HCT116 (cell line): ENCODE results near the gene PNPLA5. TPM values are rescaled to one million over a fixed set of nuclear protein-coding genes. Genes with fewer than 3 reads are reported as not detected.
A peak's percentile ranks its signal among the peaks of the same experiment; 100 is the strongest.

Experiments
- ATAC-seq: fragments of 200-7000 bp; cut with Tn5 transposase; 2 replicates; pipeline ENCODE4 v1.9.1; 2020; ENCODE audit warnings: mild to moderate bottlenecking, moderate library complexity
- BruUV-seq: library from RNA; stranded (reverse); fragments of 400-500 nt; replicated peaks from 2 replicates; lab custom pipeline; 2021; lab: Mats Ljungman, UMichigan
- CTCF ChIA-PET: fragments of 300-600 bp; sonication (Branson Sonifier 250); formaldehyde crosslinking; loops from one replicate; lab custom pipeline; 2021; ENCODE audit warnings: antibody characterized with exemption; lab: Charles Lee
- POLR2A ChIA-PET: fragments of 300-600, 350-600 bp; sonication (Branson Sonifier 250); formaldehyde crosslinking; loops from one replicate; lab custom pipeline; 2021; ENCODE audit warnings: antibody characterized with exemption; lab: Charles Lee
- RAD21 ChIA-PET, 2 experiments: fragments of 300-600 bp; sonication (Branson Sonifier 250); formaldehyde crosslinking; loops; one replicate each; lab custom pipeline; 2023; ENCODE audit warnings: low total read pairs in 2 of 2; ENCODE audit not compliant: uncharacterized antibody in 2 of 2, unreplicated experiment in 2 of 2, low non-redundant PET in 1 of 2; lab: Charles Lee
- DNase-seq: peaks from one replicate; pipeline ENCODE4 v3.0.0-alpha.2; 2010; ENCODE audit warnings: low read depth, low spot score
- H2AFZ ChIP-seq: fragments of 200-600 bp; shearing (Covaris generic), sonication (generic); 2 replicates; pipeline ENCODE4 v1.6.1; 2017; ENCODE audit warnings: low read depth, mixed run types, mixed read lengths, antibody characterized with exemption, low read length; ENCODE audit not compliant: poor library complexity, severe bottlenecking
- H3K27ac ChIP-seq: 2 replicates; pipeline ENCODE4 v1.5.1; 2012; ENCODE audit warnings: low read depth, low read length
- H3K27me3 ChIP-seq: fragments of 200-600 bp; sonication (generic); 2 replicates; pipeline ENCODE4 v1.6.1; 2016; ENCODE audit warnings: mixed run types, low read length, mixed read lengths; ENCODE audit not compliant: insufficient read depth
- H3K36me3 ChIP-seq, 2 experiments: fragments of 200-500 bp in 1 of 2; fragments of 200-600 bp in 1 of 2; sonication (Bioruptor generic) in 1 of 2; sonication (generic) in 1 of 2; 2 replicates each; pipeline versions ENCODE4 v1.5.1 to v1.6.1; 2014 to 2016; ENCODE audit warnings: low read length in 2 of 2, inconsistent platforms in 1 of 2, mixed read lengths in 1 of 2, mixed run types in 1 of 2; ENCODE audit not compliant: insufficient read depth in 2 of 2, control insufficient read depth in 1 of 2
- H3K4me1 ChIP-seq, 2 experiments: fragments of 200-600 bp in 1 of 2; sonication (generic) in 1 of 2; 2 replicates each; pipeline versions ENCODE4 v1.5.1 to v1.6.1; 2012 to 2017; ENCODE audit warnings: low read length in 2 of 2, inconsistent platforms in 1 of 2, mild to moderate bottlenecking in 1 of 2, mixed read lengths in 1 of 2, mixed run types in 1 of 2, moderate library complexity in 1 of 2; ENCODE audit not compliant: insufficient read depth in 2 of 2, control insufficient read depth in 1 of 2
- H3K4me2 ChIP-seq: fragments of 200-600 bp; sonication (generic); 2 replicates; pipeline ENCODE4 v1.6.1; 2017; ENCODE audit warnings: mixed run types, low read length, mixed read lengths
- H3K4me3 ChIP-seq, 2 experiments: fragments of 200-600 bp in 1 of 2; sonication (generic) in 1 of 2; replicated peaks in 1 of 2; 2 replicates each; pipeline ENCODE4 v1.5.1; 2011 to 2016; ENCODE audit warnings: low read length in 2 of 2, control low read depth in 1 of 2, low read depth in 1 of 2, mild to moderate bottlenecking in 1 of 2, mixed read lengths in 1 of 2, mixed run types in 1 of 2
- H3K79me2 ChIP-seq: fragments of 200-600 bp; sonication (generic); 2 replicates; pipeline ENCODE4 v1.6.1; 2017; ENCODE audit warnings: mild to moderate bottlenecking, mixed run types, low read length, moderate library complexity, mixed read lengths; ENCODE audit not compliant: insufficient read depth
- H3K9ac ChIP-seq: fragments of 200-600 bp; sonication (generic); 2 replicates; pipeline ENCODE4 v1.6.1; 2016; ENCODE audit warnings: low read length, mixed read lengths
- H3K9me2 ChIP-seq: fragments of 200-600 bp; sonication (generic), shearing (Covaris generic); 2 replicates; pipeline ENCODE4 v1.6.1; 2017; ENCODE audit warnings: mixed run types, mild to moderate bottlenecking, moderate library complexity; ENCODE audit not compliant: insufficient read depth
- H3K9me3 ChIP-seq, 2 experiments: fragments of 200-500 bp in 1 of 2; fragments of 200-600 bp in 1 of 2; sonication (Bioruptor generic) in 1 of 2; sonication (generic) in 1 of 2; 2 replicates each; pipeline ENCODE4 v1.6.1; 2014 to 2017; ENCODE audit warnings: low read length in 2 of 2, mixed read lengths in 2 of 2, inconsistent platforms in 1 of 2, low read depth in 1 of 2, mild to moderate bottlenecking in 1 of 2, mixed run types in 1 of 2, moderate library complexity in 1 of 2; ENCODE audit not compliant: control insufficient read depth in 1 of 2, insufficient read depth in 1 of 2
- H4K20me1 ChIP-seq: fragments of 200-600 bp; sonication (generic), shearing (Covaris generic); 2 replicates; pipeline ENCODE4 v1.6.1; 2017; ENCODE audit warnings: mixed run types, mild to moderate bottlenecking, moderate library complexity; ENCODE audit not compliant: insufficient read depth
- CTCF ChIP-seq, 3 experiments: fragments of 200-600 bp in 1 of 3; sonication (generic) in 1 of 3; IDR thresholded peaks in 2 of 3; conservative IDR thresholded peaks in 1 of 3; 2 replicates each; pipeline ENCODE4 v1.5.1; 2012 to 2017; ENCODE audit warnings: low read depth in 2 of 3, low read length in 2 of 3, antibody characterized with exemption in 1 of 3, borderline replicate concordance in 1 of 3, control low read depth in 1 of 3, mild to moderate bottlenecking in 1 of 3, mixed read lengths in 1 of 3, mixed run types in 1 of 3, moderate library complexity in 1 of 3; ENCODE audit not compliant: insufficient read depth in 1 of 3
- EZH2phosphoT487 ChIP-seq: fragments of 200-600 bp; IDR thresholded peaks from 2 replicates; pipeline ENCODE4 v1.6.1; 2018; ENCODE audit warnings: antibody characterized with exemption, borderline replicate concordance
- FOSL1 ChIP-seq: IDR thresholded peaks from 2 replicates; pipeline ENCODE4 v1.6.1; 2012; ENCODE audit warnings: low read depth
- JUND ChIP-seq: IDR thresholded peaks from 2 replicates; pipeline ENCODE4 v1.6.1; 2012
- POLR2AphosphoS5 ChIP-seq: IDR thresholded peaks from 2 replicates; pipeline ENCODE4 v1.6.1; 2011; ENCODE audit warnings: mild to moderate bottlenecking, low read depth, low read length, moderate library complexity
- SP1 ChIP-seq: IDR thresholded peaks from 2 replicates; pipeline ENCODE4 v1.6.1; 2012; ENCODE audit warnings: low read depth
- ZBTB33 ChIP-seq: IDR thresholded peaks from 2 replicates; pipeline ENCODE4 v1.6.1; 2011; ENCODE audit warnings: mild to moderate bottlenecking, low read length, moderate library complexity; ENCODE audit not compliant: insufficient replicate concordance; ENCODE audit errors: extremely low read depth
- intact Hi-C: fragments of 100-400 bp; cut with micrococcal nuclease; formaldehyde crosslinking; loops from 2 replicates; pipeline ENCODE4 v1.10.0; 2022
- total RNA-seq: library from RNA; stranded (reverse); gene quantifications from one replicate; pipeline ENCODE4 v1.2.1, GENCODE V29; 2021; ENCODE audit not compliant: unreplicated experiment
- TF ChIP-seq, protein P1 (sequence below): IDR thresholded peaks from 2 replicates; pipeline ENCODE4 v1.6.1; 2012

Gene PNPLA5
- total RNA-seq, 1 experiment from 2014 or later, result 2.9 TPM

- Histone ChIP-seq H3K36me3 (no peaks in the 10 kb centered on the region), H3K9me2 (no peaks in the 10 kb centered on the region), H3K4me1 (peaks cover 40 to 46% of the 10 kb centered on the region in 2 experiments), H4K20me1 (no peaks in the 10 kb centered on the region), H3K4me3 (peak overlapping the region in 1 of 2 experiments; percentile 37; a peak in 1 of 4 replicates), H3K9ac (no peak overlapping the region), H2AFZ (no peak overlapping the region), H3K27ac (no peak overlapping the region), H3K79me2 (no peaks in the 10 kb centered on the region), H3K9me3 (no peaks in the 10 kb centered on the region), H3K4me2 (peak overlapping the region; percentile 76), H3K27me3 (no peaks in the 10 kb centered on the region)
- TF ChIP-seq CTCF (IDR thresholded peaks at IDR 0.05 in 2 of 3, conservative IDR thresholded peaks at IDR 0.05 in 1 of 3; ENCODE audit: borderline replicate concordance in 1 of 3, insufficient read depth in 1 of 3, low read depth in 2 of 3, low read length in 2 of 3) (peak in 2 of 3 experiments; percentile 10 to 43; a peak in 2 of 6 replicates), POLR2AphosphoS5 (no peak), EZH2phosphoT487 (no peak)
- TF ChIP-seq, protein P1, sequence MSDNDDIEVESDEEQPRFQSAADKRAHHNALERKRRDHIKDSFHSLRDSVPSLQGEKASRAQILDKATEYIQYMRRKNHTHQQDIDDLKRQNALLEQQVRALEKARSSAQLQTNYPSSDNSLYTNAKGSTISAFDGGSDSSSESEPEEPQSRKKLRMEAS, result no peak
- intact Hi-C loops, result no loop called here
- ChIA-PET RAD21 (no interaction called here), POLR2A (interaction anchor here (1.1 kb wide), 1 partner anchor 30 kb away, joined by 3 read pairs; no protein-coding TSS in a partner anchor), CTCF (interaction anchor here (1.0 to 1.7 kb wide), 3 partner anchors 19 to 39 kb away, joined by 4 to 8 read pairs (median 5); no protein-coding TSS in a partner anchor)
- no TSS peak for BruUV-seq
- ATAC-seq, result no peak
- DNase-seq, result no peak
Measured at GRCh38 chr22:43922123-43922522, 30.3 kb upstream of the PNPLA5 start.

- H3K27me3 ChIP-seq, result no peaks in the 10 kb centered on the region
- no TSS peak for BruUV-seq
- H2AFZ ChIP-seq, result no peak overlapping the region
- peak overlapping the region in 1 of 2 experiments; percentile 37; a peak in 2 of 4 replicates for H3K4me3 ChIP-seq
- DNase-seq, result peak; percentile 52
- no peaks in the 10 kb centered on the region for H3K36me3 ChIP-seq
- TF ChIP-seq FOSL1 (peak; percentile 60), ZBTB33 (no peak), JUND (peak; percentile 65), SP1 (peak; percentile 26; the same call in 1 of the 2 replicates), CTCF (IDR thresholded peaks at IDR 0.05 in 2 of 3, conservative IDR thresholded peaks at IDR 0.05 in 1 of 3; ENCODE audit: borderline replicate concordance in 1 of 3, insufficient read depth in 1 of 3, low read depth in 2 of 3, low read length in 2 of 3) (no peak)
- H3K4me1 ChIP-seq, result peaks cover 40 to 46% of the 10 kb centered on the region in 2 experiments
- H4K20me1 ChIP-seq, result no peaks in the 10 kb centered on the region
- no peak overlapping the region; the same call in 1 of the 2 replicates for H3K27ac ChIP-seq
- no peaks in the 10 kb centered on the region for H3K9me2 ChIP-seq
- H3K9ac ChIP-seq, result no peak overlapping the region
- ChIA-PET POLR2A (interaction anchor here (1.1 kb wide), 1 partner anchor 30 kb away, joined by 3 read pairs; no protein-coding TSS in a partner anchor), CTCF (interaction anchor here (1.0 to 1.7 kb wide), 3 partner anchors 20 to 38 kb away, joined by 4 to 8 read pairs (median 5); no protein-coding TSS in a partner anchor), RAD21 (no interaction called here)
- intact Hi-C loops, result no loop called here
- H3K4me2 ChIP-seq, result peak overlapping the region; percentile 76
- H3K79me2 ChIP-seq, result no peaks in the 10 kb centered on the region
- H3K9me3 ChIP-seq, result no peaks in the 10 kb centered on the region
- peak; percentile 50 for ATAC-seq
Measured at GRCh38 chr22:43921370-43921769, 29.6 kb upstream of the PNPLA5 start.
